HG02588 (cell line): ENCODE results near the gene VTI1A.
"Not testable (repeated sequence)": the region's sequence is repeated elsewhere in the genome, so short reads cannot be mapped to it uniquely, and the experiment has no call there.

Experiments used
- ATAC-seq: cut with Tn5 transposase; IDR thresholded peaks from one replicate; pipeline ENCODE4 v1.9.1; 2021; ENCODE audit warnings: mild to moderate bottlenecking, moderate library complexity; ENCODE audit not compliant: unreplicated experiment

VTI1A gene

DNA sequence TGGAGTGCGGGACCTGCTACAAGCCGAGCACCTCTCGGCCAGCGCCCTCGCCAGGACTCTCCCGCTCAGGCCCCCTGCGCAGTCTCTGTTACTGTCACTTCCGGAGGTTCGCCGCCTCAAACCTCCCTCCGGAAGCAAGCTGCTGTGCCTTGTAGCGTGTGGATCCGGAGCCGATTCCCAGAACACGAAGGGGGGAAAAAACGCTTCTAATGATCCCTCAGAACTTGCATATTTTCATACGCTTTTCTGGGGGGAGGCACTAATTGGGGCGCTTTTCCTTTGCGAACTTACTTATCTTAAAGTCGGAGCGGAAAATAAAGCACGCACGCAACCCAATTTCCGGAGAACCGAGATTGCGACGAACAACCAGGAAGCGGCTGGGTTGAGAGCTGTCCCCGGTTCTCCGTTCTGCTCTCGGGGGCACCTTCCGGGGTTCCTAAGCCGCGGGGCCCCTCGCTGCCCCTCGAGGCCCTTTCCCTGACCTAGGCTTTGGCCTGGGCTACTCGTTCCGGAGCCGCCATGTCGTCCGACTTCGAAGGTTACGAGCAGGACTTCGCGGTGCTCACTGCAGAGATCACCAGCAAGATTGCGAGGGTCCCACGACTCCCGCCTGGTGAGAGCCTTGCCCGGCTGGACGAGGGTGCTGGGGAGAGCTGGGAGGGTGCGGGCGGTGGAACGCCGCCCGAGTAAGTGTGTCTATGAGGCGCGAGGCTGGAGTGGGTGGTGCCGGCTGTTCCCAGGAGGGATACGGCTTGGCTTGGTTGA lies at the start of gene VTI1A, which contains the start of gene ZDHHC6:
Gene VTI1A (plus strand): TSS at position 361 of the 765 bp plus-strand sequence. CDS start 159 bp downstream, at position 520.
Gene ZDHHC6 (minus strand): TSS at position 60 of the 765 bp plus-strand sequence. CDS start 1,478 bp downstream, outside the sequence.
- peak; percentile 95 for ATAC-seq

DNA sequence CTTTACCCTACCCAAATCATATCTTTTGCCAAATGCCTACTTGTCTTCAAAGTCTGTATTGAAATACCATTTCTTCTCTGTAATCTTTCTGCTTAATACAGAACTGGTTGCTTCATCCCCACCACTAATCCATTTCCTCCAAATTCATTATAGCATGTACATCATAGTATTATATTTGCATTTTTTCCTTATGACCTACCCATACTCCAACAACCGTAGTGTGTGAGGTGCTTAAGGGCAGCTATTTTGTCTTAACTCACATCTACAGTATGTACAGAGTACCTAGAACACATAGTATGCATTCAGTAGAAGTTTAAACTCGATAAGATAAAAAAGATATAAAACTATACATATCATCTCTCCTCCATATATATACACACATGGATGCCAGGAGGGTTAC lies 49.4 kb upstream of the VTI1A start:
- ATAC-seq = no peak

DNA sequence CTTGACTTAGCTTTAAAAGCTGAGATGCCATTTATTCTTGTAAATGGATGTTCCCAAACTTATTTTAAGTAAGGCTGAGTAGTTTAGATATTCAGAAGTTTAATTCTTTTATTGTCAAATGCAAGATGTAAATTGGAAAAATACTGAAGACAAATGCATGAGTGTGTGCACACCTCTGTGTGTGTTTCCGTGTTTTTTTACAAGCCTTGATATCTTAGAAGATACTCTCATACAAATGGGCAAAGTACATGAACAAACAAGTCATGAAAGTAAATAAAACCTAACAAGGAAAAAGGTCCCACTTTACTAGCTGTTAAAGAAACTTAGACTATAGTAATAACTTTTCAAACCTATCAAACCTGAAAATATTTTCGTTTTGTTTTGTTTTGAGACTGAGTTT lies 44.1 kb upstream of the VTI1A start:
- no peak for ATAC-seq

DNA sequence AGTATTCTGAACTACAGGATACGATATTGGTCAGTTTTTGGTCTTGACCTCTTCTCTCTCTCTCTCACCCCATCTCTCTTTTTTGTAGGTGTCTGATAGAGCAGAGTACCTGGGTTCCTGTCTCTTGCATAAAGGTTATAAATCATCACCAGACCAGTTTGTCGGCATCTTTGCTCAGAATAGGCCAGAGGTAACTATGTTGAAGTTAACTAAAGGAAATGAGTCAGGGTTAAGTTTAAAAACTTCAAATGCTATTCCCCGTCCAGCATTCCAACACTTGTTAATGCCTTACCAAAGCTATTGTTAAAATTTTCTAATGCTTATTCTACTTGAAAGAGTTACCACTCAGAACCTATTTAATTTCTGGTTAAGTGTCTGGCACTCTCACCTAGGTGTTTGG lies 42.4 kb upstream of the VTI1A start:
- ATAC-seq = no peak

DNA sequence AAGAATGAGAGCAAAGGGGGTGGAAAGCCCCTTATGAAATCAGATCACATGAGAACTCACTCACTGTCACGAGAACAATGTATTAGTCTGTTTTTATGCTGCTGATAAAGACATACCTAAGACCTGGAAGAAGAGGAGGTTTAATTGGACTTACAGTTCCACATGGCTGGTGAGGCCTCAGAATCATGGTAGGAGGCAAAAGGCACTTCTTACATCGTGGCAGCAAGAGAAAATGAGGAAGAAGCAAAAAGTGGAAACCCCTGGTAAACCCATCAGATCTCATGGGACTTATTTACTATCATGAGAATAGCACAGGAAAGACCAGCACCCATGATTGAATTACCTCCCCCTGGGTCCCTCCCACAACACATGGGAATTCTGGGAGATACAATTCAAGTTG lies 40.2 kb upstream of the VTI1A start:
- not testable (repeated sequence) for ATAC-seq

DNA sequence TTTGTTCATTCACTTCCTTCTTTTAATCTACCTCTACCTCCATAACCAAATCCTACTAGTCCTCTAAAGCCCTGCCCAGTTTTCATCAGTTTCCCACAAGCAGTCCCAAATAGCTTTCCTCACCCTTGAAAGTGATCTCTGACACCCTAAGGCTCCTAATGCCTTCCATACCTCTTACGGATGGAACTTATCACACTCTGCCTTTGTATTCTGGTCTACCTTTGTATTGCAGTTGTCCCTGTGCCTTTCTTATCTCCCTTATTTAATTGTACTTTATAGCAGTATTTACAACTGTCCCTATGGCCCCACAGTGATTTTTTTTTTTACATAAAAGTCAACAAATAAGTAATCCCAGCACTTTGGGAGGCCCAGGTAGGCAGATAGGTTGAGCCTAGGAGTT lies 39.3 kb upstream of the VTI1A start:
- no peak for ATAC-seq

DNA sequence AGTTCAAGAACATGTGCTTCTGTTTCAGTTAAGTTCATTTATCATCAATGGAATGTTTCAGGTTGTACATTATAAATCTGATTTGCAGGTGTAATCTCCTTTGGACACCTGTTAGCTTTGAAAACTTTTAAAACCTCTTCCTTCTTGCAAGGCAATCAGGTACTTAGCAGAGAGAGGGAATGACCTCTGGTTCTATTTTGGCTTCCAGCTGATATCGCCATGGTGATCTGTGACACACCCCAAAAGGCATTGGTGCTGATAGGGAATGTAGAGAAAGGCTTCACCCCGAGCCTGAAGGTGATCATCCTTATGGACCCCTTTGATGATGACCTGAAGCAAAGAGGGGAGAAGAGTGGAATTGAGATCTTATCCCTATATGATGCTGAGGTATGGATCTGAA lies 37.7 kb upstream of the VTI1A start:
- ATAC-seq = no peak

DNA sequence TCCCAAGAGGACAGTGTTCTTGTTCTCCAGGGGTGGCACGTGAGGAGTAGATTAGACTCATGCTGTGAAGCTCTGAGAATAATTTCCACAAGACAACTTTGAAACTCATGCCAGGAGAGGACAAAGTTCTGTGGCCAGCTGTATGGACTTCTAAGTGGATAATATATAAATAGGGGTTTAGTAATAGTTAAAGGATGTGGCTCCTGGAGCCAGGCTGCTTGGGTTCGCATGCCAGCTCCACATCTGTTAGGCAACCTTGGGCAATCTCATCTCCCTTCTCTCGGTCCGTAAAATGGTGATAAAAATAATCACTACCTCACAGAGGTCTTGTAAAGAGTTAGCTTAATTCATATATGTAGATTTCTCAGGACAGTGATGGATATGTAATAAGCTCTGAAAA lies 37.3 kb upstream of the VTI1A start:
- no peak for ATAC-seq

DNA sequence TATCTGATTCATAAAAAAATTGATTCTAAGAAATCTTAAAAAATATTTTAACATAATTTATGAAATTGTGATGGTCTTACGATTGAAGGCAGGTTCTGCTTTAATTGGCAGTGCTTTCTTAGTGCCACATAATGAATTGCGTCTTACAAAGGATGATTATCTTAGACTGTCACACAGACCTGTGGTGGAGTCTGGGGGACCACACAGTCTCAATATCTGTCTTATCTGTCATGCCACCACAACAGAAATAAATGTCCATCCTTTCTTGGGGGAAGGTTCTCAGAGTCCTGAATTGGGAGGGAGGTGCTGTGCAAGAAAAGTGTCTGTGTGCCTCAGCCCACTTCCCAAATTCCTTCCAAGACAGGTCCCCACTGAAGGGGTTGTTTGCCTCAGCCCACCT lies 34.3 kb upstream of the VTI1A start:
- no peak for ATAC-seq

DNA sequence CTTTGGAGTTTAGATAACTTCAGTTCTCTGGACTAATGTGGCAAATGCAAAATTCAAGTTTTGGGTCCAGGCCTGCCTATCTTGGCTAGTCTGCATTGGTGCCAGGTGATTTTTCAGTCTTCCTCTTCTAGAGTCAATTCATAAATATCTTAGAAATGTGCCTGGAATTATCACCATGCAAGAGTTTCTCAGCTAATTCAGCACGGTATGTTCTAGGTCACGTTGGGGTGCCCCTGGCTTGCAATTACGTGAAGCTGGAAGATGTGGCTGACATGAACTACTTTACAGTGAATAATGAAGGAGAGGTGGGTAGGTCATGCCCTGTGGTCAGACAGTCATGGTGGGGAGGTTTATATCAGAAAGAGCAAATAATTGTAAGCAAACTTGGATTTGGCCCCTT lies 25.3 kb upstream of the VTI1A start:
- ATAC-seq = no peak

DNA sequence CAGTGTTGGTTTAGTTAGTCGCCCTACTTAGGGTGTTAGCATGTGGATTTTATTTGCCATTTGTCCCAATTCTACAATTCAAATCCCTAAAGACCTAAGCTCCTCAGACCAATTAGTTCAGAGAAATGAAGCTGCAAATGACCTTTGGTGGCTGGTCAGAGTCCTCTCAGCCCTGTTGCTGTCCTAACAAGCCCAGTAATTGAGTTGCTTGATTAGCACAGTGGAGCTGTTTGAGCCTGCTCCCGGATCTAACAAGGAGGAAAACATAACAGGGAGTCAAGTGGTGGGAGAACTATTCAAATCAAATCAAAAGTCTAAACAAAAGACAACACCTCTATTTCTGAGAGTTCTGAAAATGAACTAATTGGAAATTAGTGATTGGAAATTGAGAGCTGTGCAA lies 22.4 kb upstream of the VTI1A start:
- ATAC-seq = no peak

DNA sequence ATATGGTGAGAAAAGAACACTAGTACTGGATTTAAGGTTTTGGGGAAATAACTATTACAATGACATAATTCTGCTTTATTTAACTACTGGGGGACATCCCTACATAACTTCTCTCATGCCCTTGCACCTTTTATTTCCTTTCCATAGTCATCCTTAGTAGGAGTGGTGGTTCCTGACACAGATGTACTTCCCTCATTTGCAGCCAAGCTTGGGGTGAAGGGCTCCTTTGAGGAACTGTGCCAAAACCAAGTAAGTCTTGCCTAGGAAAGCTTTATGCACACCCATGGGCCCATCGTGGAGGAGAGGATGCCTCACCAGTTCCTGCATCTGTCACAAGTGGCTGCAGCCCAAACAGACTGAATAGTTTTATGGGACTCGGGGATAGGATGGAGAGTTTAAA lies 20.9 kb upstream of the VTI1A start:
- no peak for ATAC-seq

DNA sequence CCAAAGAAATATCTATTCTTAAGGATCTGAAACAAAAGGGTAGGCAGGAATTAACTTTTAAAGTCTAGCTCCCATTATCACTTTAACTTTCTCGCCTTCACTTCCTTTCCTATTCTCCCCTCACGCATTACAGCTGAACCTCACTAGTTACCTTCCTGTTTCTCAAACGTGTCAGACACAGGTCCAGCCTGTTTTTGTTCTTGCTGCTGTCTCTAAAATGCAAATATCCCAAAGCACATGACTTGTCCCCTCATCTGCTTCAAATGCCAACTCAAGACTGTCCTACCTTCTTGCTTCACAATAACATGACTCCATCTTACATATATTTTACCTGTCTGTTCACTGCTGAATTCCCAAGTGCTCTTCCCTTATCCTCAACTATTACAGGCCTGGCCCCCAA lies 17.9 kb upstream of the VTI1A start:
- peak; percentile 44 for ATAC-seq

DNA sequence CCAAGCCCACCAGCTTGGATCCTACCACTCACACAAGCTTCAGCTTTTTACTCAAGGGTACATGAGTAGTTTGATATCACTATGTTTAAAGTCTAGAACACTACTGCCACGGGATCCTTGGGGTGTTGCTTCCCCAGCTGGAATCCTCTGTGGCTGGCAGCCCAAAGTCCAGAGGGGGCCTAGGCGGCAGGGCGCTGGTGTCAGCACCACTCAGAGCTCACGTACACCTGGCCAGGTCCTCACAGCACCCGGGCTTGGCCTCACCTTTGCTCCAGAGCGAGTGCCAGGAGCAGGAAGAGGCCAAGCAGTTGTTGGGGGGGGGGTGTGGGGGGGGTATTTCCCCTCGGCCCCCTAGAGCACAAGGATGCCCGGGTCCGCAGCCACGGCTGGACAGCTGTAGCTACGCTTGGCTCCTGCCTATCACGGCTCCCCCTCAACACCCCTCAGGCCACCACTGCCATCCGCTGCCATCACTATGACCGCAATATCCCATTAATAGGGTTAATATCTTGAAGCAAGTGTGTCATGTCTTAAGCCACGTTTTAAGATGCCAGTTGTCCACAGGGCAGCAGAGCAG lies 17.3 kb upstream of the VTI1A start:
- ATAC-seq = no peak

DNA sequence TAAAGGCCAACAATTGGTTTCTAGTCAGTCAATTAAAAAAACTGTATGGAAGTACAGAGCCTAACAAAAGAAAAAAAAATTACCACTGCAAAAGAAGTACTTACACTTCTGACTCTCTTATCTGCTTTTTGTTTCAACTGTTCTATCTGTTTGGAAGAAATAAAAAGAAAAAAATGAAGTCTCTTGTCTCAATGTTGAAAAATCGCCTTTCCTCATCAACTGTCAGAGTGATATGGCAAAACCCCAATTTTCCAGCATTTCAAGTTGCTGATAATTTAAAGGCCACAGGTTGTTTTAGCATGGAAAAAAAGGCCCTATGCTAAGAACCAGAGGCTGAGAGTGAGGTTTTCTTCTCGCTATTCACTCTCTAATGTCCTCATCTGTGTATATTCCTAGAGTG lies 13.9 kb upstream of the VTI1A start:
- ATAC-seq = no peak

DNA sequence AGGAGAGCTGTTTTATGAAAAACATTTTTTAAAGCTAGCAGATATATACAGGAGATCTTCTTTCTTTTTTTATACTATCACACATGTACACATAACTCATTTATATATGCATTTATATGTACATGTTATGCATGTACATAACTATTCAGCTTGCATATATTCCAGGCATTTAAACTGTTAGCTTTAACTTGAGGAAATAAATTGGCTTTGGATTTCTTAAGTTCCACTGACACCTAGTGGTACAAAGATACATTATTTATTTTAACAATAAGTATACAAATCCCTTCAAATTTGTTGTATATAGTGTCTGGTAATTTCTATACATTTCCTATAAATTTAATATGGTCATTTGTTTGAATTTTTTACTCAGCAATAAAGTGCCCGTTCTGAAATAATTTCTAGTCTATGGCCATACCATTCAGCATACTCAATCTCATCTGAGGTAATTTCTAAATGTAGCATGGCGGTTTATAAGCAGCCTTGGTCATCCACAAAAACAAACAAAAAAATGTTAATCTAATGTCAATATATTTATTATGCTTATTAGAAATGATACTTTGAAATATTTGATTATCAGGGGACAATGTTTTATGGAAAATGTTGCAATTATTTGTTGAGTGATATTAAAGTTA lies 11.9 kb upstream of the VTI1A start:
- ATAC-seq = no peak

DNA sequence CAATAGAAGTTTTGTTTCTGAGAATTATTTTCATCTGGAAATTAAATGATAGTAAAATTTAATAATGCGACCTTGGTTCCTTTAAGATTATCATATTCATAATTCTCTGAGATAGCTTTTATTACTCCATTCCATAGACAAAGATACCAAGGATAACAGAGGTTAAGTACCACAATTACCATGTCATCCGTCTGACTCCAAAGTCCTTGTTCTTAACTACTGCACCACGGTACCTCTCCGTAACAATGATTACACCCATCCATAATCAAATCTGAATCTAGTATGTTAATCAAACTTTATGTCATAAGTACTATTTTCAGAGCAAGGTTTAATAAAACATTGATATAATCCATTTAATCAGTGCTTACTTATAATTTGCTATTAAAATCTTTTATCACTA lies 8.7 kb upstream of the VTI1A start:
- ATAC-seq = no peak

DNA sequence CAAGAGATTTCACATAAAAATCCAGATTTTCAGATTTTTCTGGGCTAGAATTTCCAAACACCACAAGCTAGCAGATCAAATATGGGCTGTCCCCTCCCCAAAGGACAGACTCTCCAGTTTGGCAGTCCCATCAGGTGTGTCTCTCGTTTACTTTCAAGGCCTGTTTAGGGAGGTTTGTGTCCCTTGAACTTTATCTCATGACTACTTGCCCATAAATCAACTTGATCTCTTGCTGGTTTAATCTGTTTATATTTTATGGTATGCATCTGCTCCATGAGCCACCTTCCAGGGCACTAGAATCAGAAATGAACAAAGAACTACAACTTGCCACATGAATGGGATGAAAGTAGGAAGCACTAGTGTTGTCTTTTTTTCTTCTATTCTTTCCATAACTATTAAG lies 5.5 kb upstream of the VTI1A start:
- no peak for ATAC-seq

DNA sequence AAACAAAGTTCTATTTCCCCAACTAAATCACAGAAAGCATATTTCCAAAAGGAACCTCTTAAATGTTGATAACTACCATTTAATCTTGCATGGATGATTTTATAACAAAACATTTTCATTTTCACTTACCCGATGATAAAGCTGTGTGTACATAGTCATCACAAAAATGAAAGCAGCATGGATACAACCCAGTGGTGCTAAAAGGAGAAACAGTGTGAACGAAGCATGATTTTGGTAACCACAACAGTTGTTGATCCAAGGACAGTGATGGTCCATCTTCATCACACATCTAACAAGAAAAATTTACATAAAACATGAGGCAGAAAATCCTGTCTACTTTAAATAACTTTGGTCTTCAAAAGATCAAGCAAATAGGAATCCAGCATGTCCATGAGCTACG lies 5.0 kb upstream of the VTI1A start:
- ATAC-seq = no peak

DNA sequence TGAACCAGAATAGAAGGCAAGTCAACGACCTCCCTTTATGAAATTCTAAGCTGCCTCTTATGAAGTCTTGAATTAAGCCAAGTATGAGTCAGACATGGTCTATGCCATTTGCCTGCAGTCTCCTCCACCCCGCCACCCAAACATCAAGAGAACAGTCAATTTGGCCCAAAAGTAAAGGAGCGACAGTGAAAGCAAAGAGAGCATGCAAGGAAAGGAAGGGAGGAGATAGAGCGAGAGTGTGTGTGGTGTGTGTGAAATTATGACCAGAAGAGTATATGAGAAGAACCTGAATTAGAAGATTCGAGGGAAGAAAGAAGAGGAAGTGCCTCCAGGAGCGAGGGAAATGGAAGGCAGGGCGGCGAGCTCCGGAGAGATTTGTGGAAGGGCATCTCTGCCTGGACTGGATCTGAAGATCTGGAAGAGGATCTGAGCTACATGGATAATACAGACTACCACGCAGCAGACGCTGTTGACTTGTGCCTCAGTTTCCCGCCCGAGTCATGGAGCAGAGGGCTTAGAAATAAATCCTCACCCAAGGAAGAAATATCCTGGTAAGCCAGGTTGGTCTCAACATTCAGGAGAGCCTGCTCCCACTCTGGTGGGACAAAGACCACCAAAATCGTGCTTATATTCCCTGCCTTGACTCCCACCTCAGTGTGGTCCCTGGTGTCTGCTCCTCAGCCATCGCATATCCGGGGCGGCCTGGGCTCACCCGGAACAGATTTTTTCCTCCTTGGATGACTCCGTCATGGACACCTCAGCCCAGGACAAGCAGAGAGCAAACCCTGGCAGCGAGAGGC lies 760 bp upstream of the VTI1A start:
- no peak for ATAC-seq

DNA sequence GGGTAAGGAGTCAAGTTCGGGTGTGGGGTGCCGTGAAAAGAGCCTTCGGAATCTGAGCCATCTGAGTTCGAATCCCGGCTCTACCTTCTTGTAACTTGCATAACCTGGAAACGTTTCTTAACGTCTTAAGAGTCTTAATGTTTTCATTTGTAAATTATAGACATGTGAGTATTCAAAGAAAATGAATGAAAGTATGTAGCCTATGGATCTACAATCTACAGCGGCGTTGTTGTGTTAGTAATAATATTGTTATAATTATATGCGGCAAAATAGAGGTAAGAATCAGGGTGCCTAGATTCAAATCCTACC lies 559 bp downstream of the VTI1A start:
- no peak for ATAC-seq

DNA sequence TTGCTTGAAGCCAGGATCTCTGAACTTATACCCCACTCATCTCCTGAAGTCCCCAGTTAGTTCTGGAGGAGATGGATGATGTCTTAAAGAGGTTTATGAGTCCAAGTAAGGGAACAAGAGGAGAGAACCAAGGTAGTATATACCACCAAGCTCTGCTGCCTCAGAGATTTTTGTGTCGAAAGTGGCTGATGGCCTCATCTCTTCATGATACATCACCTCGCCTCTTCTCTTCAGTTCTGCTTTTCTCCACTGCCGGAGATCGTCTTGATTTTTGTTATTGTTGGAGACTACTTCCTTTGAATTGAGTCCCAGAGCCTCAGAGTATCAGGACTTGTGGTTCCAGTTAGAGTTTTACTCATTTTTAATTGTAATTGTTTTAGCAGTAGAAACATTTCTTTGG lies 1.9 kb downstream of the VTI1A start:
- ATAC-seq = no peak
